OCI-LY3 (cell line): ENCODE results near the gene ST7.

Experiments used
- H2AFZ ChIP-seq: fragments of 200-600, 300-600 bp; shearing (Covaris generic); 2 replicates; pipeline ENCODE4 v1.6.0; 2014; ENCODE audit warnings: antibody characterized with exemption, low read depth, low read length
- H3K27ac ChIP-seq: fragments of 200-600, 300-600 bp; sonication (generic); 2 replicates; pipeline ENCODE4 v1.5.1; 2014; ENCODE audit warnings: mild to moderate bottlenecking, low read length, moderate library complexity, mixed read lengths
- H3K27me3 ChIP-seq: fragments of 200-600, 300-600 bp; sonication (generic); 2 replicates; pipeline ENCODE4 v1.6.1; 2014; ENCODE audit warnings: low read depth, low read length, mixed read lengths
- H3K36me3 ChIP-seq: fragments of 200-600, 300-600 bp; sonication (generic); replicated peaks from 2 replicates; pipeline ENCODE3; 2014; ENCODE audit warnings: low read depth, low read length, mixed read lengths
- H3K4me1 ChIP-seq: fragments of 300-600, 200-600 bp; sonication (generic); 2 replicates; pipeline ENCODE4 v1.6.1; 2014; ENCODE audit warnings: low read length, mixed read lengths
- H3K4me2 ChIP-seq: fragments of 200-600, 300-600 bp; sonication (generic); 2 replicates; pipeline ENCODE4 v1.6.1; 2014; ENCODE audit warnings: low read length, mixed read lengths
- H3K4me3 ChIP-seq: fragments of 300-600, 200-600 bp; sonication (generic); 2 replicates; pipeline ENCODE4 v1.5.1; 2014; ENCODE audit warnings: antibody characterized with exemption, mild to moderate bottlenecking, low read length, moderate library complexity
- H3K79me2 ChIP-seq: fragments of 300-600, 200-600 bp; shearing (Covaris generic); 2 replicates; pipeline ENCODE4 v1.6.1; 2014; ENCODE audit warnings: mild to moderate bottlenecking, low read length, mixed read lengths
- H3K9ac ChIP-seq: fragments of 300-600, 200-600 bp; shearing (Covaris generic); 2 replicates; pipeline ENCODE4 v1.6.0; 2014; ENCODE audit warnings: mild to moderate bottlenecking, low read length, moderate library complexity
- H3K9me3 ChIP-seq: fragments of 200-600, 300-600 bp; shearing (Covaris generic); 2 replicates; pipeline ENCODE4 v1.6.1; 2014; ENCODE audit warnings: low read length, mixed read lengths; ENCODE audit not compliant: insufficient read depth
- H4K20me1 ChIP-seq: fragments of 200-600, 300-600 bp; sonication (generic); 2 replicates; pipeline ENCODE4 v1.6.1; 2016; ENCODE audit warnings: low read length, mixed read lengths; ENCODE audit not compliant: insufficient read depth
- CTCF ChIP-seq: fragments of 200-600, 300-600 bp; sonication (generic); IDR thresholded peaks from 2 replicates; pipeline ENCODE4 v1.5.1; 2014; ENCODE audit warnings: antibody characterized with exemption, low read length, low read depth
- EZH2phosphoT487 ChIP-seq: fragments of 200-600 bp; shearing (Covaris generic); IDR thresholded peaks from 2 replicates; pipeline ENCODE4 v1.6.1; 2018; ENCODE audit warnings: antibody characterized with exemption, mixed run types, low read depth

ST7 gene

GRCh38 chr7:117173035-117173770, 219.9 kb downstream of the ST7 start:
- Histone ChIP-seq H3K27me3 (no peaks in the 10 kb centered on the region), H3K9me3 (no peaks in the 10 kb centered on the region), H3K27ac (no peak overlapping the region), H3K4me3 (no peak overlapping the region), H3K4me1 (no peaks in the 10 kb centered on the region), H3K4me2 (no peak overlapping the region), H2AFZ (no peak overlapping the region), H3K79me2 (no peaks in the 10 kb centered on the region), H4K20me1 (0 out of 2 replicates have a peak, but pooled peaks cover 16% of the 10 kb centered on the region), H3K36me3 (peaks cover 53% of the 10 kb centered on the region), H3K9ac (no peak overlapping the region)
- TF ChIP-seq CTCF: no peak
- no peak for TF ChIP-seq EZH2phosphoT487

GRCh38 chr7:117176206-117176605, 222.9 kb downstream of the ST7 start:
- Histone ChIP-seq H3K79me2 (no peaks in the 10 kb centered on the region), H3K9ac (no peak overlapping the region), H3K4me1 (no peaks in the 10 kb centered on the region), H3K4me2 (no peak overlapping the region), H3K36me3 (peaks cover 57% of the 10 kb centered on the region), H2AFZ (no peak overlapping the region), H3K4me3 (no peak overlapping the region), H3K9me3 (no peaks in the 10 kb centered on the region), H3K27me3 (no peaks in the 10 kb centered on the region), H4K20me1 (0 out of 2 replicates have a peak, but pooled peaks cover 10% of the 10 kb centered on the region), H3K27ac (no peak overlapping the region)
- TF ChIP-seq CTCF (no peak), EZH2phosphoT487 (no peak)

- no peak for TF ChIP-seq EZH2phosphoT487
- H3K27me3 ChIP-seq: no peaks in the 10 kb centered on the region
- peaks cover 45% of the 10 kb centered on the region for H3K36me3 ChIP-seq
- H3K79me2 ChIP-seq: no peaks in the 10 kb centered on the region
- H3K4me3 ChIP-seq: no peak overlapping the region
- H3K9ac ChIP-seq: no peak overlapping the region
- H2AFZ ChIP-seq: no peak overlapping the region
- H3K4me1 ChIP-seq: no peaks in the 10 kb centered on the region
- 0 out of 2 replicates have a peak, but pooled peaks cover 10% of the 10 kb centered on the region for H4K20me1 ChIP-seq
- H3K4me2 ChIP-seq: no peak overlapping the region
- no peak overlapping the region for H3K27ac ChIP-seq
- H3K9me3 ChIP-seq: no peaks in the 10 kb centered on the region
Measured at GRCh38 chr7:117178600-117178999, 225.3 kb downstream of the ST7 start.

- H3K79me2 ChIP-seq: no peaks in the 10 kb centered on the region
- H3K4me2 ChIP-seq: no peak overlapping the region
- H3K27ac ChIP-seq: no peak overlapping the region
- no peaks in the 10 kb centered on the region for H3K9me3 ChIP-seq
- no peak overlapping the region for H3K9ac ChIP-seq
- no peak for TF ChIP-seq EZH2phosphoT487
- no peak for TF ChIP-seq CTCF
- H3K36me3 ChIP-seq: peaks cover 39% of the 10 kb centered on the region
- H2AFZ ChIP-seq: no peak overlapping the region
- H3K4me1 ChIP-seq: no peaks in the 10 kb centered on the region
- 0 out of 2 replicates have a peak, but pooled peaks cover 10% of the 10 kb centered on the region for H4K20me1 ChIP-seq
- no peak overlapping the region for H3K4me3 ChIP-seq
- H3K27me3 ChIP-seq: no peaks in the 10 kb centered on the region
Measured at GRCh38 chr7:117179701-117180100, 226.4 kb downstream of the ST7 start.
